Sigmoid colon (tissue), 4 donors: ENCODE measurements around the gene DEF6.

Source experiments
- POLR2A ChIP-seq, 2 donors: fragments of 450-650 bp; IDR thresholded peaks; one replicate each; pipeline ENCODE4 v1.6.1; 2016; ENCODE audit warnings: antibody characterized with exemption in 2 of 2, mild to moderate bottlenecking in 2 of 2, moderate library complexity in 2 of 2
- POLR2AphosphoS5 ChIP-seq, 4 donors: sonication (generic); formaldehyde crosslinking; IDR thresholded peaks; one replicate each; pipeline ENCODE4 v1.6.1; 2017; ENCODE audit warnings: antibody characterized with exemption in 4 of 4
- TF ChIP-seq, protein P1 (sequence below), 4 experiments: fragments of 450-650 bp in 3 of 4; fragments of 200-600 bp in 1 of 4; IDR thresholded peaks; one replicate each; pipeline ENCODE4 v1.5.1; 2016 to 2019; ENCODE audit warnings: antibody characterized with exemption in 4 of 4, mild to moderate bottlenecking in 3 of 4, moderate library complexity in 2 of 4

- TF ChIP-seq POLR2A (IDR thresholded peaks at IDR 0.05) (no peak), POLR2AphosphoS5 (IDR thresholded peaks at IDR 0.05) (no peak)
- TF ChIP-seq, protein P1, sequence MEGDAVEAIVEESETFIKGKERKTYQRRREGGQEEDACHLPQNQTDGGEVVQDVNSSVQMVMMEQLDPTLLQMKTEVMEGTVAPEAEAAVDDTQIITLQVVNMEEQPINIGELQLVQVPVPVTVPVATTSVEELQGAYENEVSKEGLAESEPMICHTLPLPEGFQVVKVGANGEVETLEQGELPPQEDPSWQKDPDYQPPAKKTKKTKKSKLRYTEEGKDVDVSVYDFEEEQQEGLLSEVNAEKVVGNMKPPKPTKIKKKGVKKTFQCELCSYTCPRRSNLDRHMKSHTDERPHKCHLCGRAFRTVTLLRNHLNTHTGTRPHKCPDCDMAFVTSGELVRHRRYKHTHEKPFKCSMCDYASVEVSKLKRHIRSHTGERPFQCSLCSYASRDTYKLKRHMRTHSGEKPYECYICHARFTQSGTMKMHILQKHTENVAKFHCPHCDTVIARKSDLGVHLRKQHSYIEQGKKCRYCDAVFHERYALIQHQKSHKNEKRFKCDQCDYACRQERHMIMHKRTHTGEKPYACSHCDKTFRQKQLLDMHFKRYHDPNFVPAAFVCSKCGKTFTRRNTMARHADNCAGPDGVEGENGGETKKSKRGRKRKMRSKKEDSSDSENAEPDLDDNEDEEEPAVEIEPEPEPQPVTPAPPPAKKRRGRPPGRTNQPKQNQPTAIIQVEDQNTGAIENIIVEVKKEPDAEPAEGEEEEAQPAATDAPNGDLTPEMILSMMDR (IDR thresholded peaks at IDR 0.05): peak; percentile 32 to 71 (median 65)
Observed at GRCh38 chr6:35294308-35294945, 3.2 kb upstream of the DEF6 start.
